Endothelial cell (in vitro differentiated cells): ENCODE measurements around the gene ATP12A. TPM values are rescaled to one million over a fixed set of nuclear protein-coding genes. Genes with fewer than 3 reads are reported as not detected.

Source experiments
- DNase-seq: peaks from one replicate; pipeline ENCODE4 v3.0.0; 2021; ENCODE audit warnings: low spot score
- H3K27ac Mint-ChIP-seq: one replicate; pipeline ENCODE4 v1.8.0; 2021; ENCODE audit warnings: mixed read lengths, inconsistent platforms; ENCODE audit not compliant: unreplicated experiment
- H3K27me3 Mint-ChIP-seq: one replicate; pipeline ENCODE4 v1.8.0; 2021; ENCODE audit warnings: mild to moderate bottlenecking, moderate library complexity, mixed read lengths, inconsistent platforms; ENCODE audit not compliant: unreplicated experiment
- H3K36me3 Mint-ChIP-seq: one replicate; pipeline ENCODE4 v1.8.0; 2021; ENCODE audit warnings: mild to moderate bottlenecking, low read depth, mixed read lengths, inconsistent platforms; ENCODE audit not compliant: unreplicated experiment
- H3K4me1 Mint-ChIP-seq: one replicate; pipeline ENCODE4 v1.8.0; 2021; ENCODE audit warnings: mild to moderate bottlenecking, mixed read lengths, inconsistent platforms; ENCODE audit not compliant: unreplicated experiment
- H3K4me3 Mint-ChIP-seq: one replicate; pipeline ENCODE4 v1.8.0; 2021; ENCODE audit warnings: mild to moderate bottlenecking, mixed read lengths, inconsistent platforms; ENCODE audit not compliant: unreplicated experiment
- H3K9me3 Mint-ChIP-seq: one replicate; pipeline ENCODE4 v1.8.0; 2021; ENCODE audit warnings: mixed read lengths, inconsistent platforms; ENCODE audit not compliant: unreplicated experiment
- total RNA-seq: library from RNA; stranded (reverse); fragmentation: NEBNext Ultra II Directional; extraction: Animal tissue kit (Norgen Biotek cat#: 25700); gene quantifications from one replicate; pipeline ENCODE4 v1.2.1, GENCODE V29; 2021; ENCODE audit not compliant: unreplicated experiment
- TF ChIP-seq, protein P1 (sequence below): fragments of 200-600 bp; sonication (generic); IDR thresholded peaks from one replicate; pipeline ENCODE4 v1.5.0; 2021; ENCODE audit warnings: antibody characterized with exemption; ENCODE audit not compliant: unreplicated experiment

Gene ATP12A
- total RNA-seq, 1 donor from 2014 or later = 0.64 TPM

DNA sequence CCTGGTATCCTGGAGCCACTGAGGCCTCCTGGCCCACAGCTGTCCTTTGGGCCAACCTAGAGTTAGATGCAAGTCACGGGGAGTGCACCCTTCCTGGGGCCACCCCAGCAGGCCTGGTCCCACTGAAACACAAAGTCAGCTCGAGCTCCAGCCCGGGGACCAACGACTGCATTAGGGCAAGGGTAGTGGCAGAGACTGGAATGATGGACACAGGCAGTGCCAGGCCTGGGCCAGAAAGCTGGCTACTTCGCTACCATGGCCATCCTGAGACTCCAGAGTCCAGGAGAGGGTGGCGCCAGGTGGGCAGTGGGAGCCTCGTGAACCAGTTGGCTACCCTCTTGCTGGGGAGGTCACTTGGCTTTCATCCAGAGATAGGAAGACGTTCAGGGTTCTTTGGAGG lies 61.6 kb downstream of the ATP12A start:
- H3K27ac Mint-ChIP-seq = no peak overlapping the region
- H3K27me3 Mint-ChIP-seq = peaks cover 20% of the 10 kb centered on the region
- H3K4me3 Mint-ChIP-seq = no peak overlapping the region
- DNase-seq = no peak
- no peaks in the 10 kb centered on the region for H3K4me1 Mint-ChIP-seq
- no peaks in the 10 kb centered on the region for H3K36me3 Mint-ChIP-seq
- H3K9me3 Mint-ChIP-seq = no peaks in the 10 kb centered on the region
- TF ChIP-seq, protein P1, sequence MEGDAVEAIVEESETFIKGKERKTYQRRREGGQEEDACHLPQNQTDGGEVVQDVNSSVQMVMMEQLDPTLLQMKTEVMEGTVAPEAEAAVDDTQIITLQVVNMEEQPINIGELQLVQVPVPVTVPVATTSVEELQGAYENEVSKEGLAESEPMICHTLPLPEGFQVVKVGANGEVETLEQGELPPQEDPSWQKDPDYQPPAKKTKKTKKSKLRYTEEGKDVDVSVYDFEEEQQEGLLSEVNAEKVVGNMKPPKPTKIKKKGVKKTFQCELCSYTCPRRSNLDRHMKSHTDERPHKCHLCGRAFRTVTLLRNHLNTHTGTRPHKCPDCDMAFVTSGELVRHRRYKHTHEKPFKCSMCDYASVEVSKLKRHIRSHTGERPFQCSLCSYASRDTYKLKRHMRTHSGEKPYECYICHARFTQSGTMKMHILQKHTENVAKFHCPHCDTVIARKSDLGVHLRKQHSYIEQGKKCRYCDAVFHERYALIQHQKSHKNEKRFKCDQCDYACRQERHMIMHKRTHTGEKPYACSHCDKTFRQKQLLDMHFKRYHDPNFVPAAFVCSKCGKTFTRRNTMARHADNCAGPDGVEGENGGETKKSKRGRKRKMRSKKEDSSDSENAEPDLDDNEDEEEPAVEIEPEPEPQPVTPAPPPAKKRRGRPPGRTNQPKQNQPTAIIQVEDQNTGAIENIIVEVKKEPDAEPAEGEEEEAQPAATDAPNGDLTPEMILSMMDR = no peak

DNA sequence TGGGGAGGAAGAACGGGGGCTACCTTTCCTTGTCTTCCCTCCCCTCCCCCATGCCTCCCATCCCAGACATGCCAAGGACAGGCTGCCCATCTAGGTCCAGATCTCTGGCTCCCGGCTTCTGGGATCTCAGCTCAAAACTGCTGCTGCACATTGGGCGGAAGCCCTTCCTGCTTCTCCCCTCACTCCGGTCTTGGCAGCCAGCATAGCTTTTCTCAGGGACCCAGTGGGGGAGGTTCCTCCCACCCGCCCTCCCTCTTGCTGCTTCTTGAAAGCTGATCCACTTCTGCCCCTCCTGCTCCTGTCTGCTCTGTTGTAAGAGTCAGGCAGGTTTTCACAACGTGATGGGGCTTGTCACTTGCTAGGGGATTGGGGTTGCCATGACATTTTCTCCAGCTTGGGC lies 62.1 kb downstream of the ATP12A start:
- H3K4me3 Mint-ChIP-seq = no peak overlapping the region
- no peaks in the 10 kb centered on the region for H3K9me3 Mint-ChIP-seq

DNA sequence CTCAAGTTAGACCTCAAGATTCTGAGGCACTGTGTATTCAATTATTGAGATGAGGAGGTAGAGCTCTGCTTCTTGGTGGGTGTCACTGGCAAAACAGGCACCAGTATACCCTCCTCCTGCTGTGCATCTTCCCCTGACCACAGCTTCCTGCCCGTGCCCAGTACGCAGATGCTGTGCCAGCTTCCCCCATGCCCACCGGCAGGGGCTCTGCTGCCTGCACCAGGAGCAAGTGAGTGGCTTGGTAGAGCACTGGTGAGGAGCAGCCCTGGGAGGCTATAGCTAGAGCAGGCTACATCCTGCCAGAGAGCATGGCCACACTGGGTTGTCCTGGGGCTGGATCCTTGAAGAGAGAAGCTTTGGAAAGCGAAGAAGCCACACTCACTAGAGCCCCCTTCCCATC lies 62.8 kb downstream of the ATP12A start:
- TF ChIP-seq, protein P1 = no peak
- H3K27ac Mint-ChIP-seq = no peak overlapping the region
- H3K4me1 Mint-ChIP-seq = peaks cover 6% of the 10 kb centered on the region
- no peaks in the 10 kb centered on the region for H3K9me3 Mint-ChIP-seq
- H3K36me3 Mint-ChIP-seq = peaks cover 3% of the 10 kb centered on the region
- no peak for DNase-seq
- no peak overlapping the region for H3K4me3 Mint-ChIP-seq
- H3K27me3 Mint-ChIP-seq = peaks cover 27% of the 10 kb centered on the region

More for the DNA sequence above, 62.1 kb downstream of the ATP12A start:
- Mint-ChIP-seq H3K36me3 (peaks cover 3% of the 10 kb centered on the region), H3K27me3 (peaks cover 24% of the 10 kb centered on the region), H3K4me1 (peaks cover 4% of the 10 kb centered on the region), H3K27ac (no peak overlapping the region)
- TF ChIP-seq, protein P1 = no peak
- DNase-seq = no peak

DNA sequence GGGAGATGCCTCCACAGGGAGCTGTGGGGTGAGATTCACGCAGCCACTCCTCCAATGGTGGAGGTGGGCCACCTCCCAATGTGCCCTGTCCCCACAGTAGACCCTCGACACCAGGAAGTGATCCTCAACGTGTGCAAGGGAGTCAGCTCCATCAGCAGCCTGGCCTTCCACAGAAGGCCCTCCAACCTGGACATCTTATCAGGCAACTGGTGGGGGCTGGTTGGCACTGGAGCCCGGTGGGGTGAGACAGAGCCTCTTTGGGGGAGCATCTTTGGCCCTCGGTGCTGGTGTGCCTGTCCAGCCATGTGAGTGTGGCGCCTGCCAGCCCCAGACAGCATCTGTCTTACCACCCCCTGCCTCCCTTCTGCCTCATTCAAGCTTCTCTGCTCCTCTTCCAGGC lies 64.0 kb downstream of the ATP12A start:
- Mint-ChIP-seq H3K27ac (no peak overlapping the region), H3K4me1 (peaks cover 9% of the 10 kb centered on the region), H3K9me3 (no peaks in the 10 kb centered on the region), H3K27me3 (peaks cover 28% of the 10 kb centered on the region), H3K4me3 (no peak overlapping the region), H3K36me3 (peaks cover 3% of the 10 kb centered on the region)
- DNase-seq = no peak
- TF ChIP-seq, protein P1 = no peak

DNA sequence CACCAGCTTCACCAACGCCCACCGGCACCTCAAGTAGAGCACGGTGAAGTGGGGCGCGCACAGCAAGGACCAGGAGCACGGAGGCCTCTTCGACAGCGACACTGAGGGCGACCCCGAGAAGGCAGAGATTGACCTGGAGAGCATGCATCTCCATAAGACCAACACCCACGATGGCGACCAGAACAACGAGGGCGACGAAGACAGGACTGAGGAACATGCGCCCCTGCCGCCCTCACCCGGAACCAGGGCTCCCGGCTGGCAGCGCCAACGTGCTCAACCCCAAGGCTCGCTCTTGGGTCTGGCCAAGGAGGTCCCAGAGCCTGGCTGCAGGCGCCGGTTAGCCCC lies 65.3 kb downstream of the ATP12A start:
- no peaks in the 10 kb centered on the region for H3K9me3 Mint-ChIP-seq
- DNase-seq = no peak
- H3K36me3 Mint-ChIP-seq = peaks cover 3% of the 10 kb centered on the region
- H3K4me1 Mint-ChIP-seq = peaks cover 9% of the 10 kb centered on the region
- H3K27me3 Mint-ChIP-seq = peaks cover 32% of the 10 kb centered on the region
- no peak overlapping the region for H3K4me3 Mint-ChIP-seq
- no peak overlapping the region for H3K27ac Mint-ChIP-seq
- TF ChIP-seq, protein P1 = no peak
